Sigmoid colon (tissue), 7 donors: ENCODE data around the gene ATXN1. TPM values are rescaled to one million over a fixed set of nuclear protein-coding genes. Genes with fewer than 3 reads are reported as not detected.

ENCODE experiments used
- DNase-seq: peaks from one replicate; pipeline ENCODE4 v3.0.0-alpha.2; 2019
- H3K27ac ChIP-seq, 4 donors: fragments of 200-600 bp; sonication (generic); one replicate each; pipeline ENCODE4 v1.5.1; 2016 to 2019; ENCODE audit warnings: mild to moderate bottlenecking in 1 of 4
- H3K27me3 ChIP-seq, 3 donors: fragments of 200-600 bp; sonication (generic); one replicate each; pipeline ENCODE4 v1.5.1; 2019; ENCODE audit warnings: mild to moderate bottlenecking in 1 of 3
- H3K36me3 ChIP-seq, 4 donors: fragments of 200-600 bp; sonication (generic); one replicate each; pipeline ENCODE4 v1.5.1; 2016 to 2019
- H3K4me1 ChIP-seq, 4 donors: fragments of 200-600 bp; sonication (generic); one replicate each; pipeline ENCODE4 v1.5.1; 2017 to 2019
- H3K4me3 ChIP-seq, 4 donors: fragments of 200-600 bp; sonication (generic); one replicate each; pipeline ENCODE4 v1.5.1; 2017 to 2019; ENCODE audit warnings: mild to moderate bottlenecking in 2 of 4, moderate library complexity in 1 of 4
- H3K9me3 ChIP-seq, 4 donors: fragments of 200-600 bp in 3 of 4; sonication (generic) in 3 of 4; one replicate each; pipeline versions ENCODE4 v1.5.1 to v1.6.1; 2013 to 2019
- EP300 ChIP-seq, 4 donors: sonication (generic); formaldehyde crosslinking; IDR thresholded peaks; one replicate each; pipeline ENCODE4 v1.6.1; 2017; ENCODE audit warnings: antibody characterized with exemption in 4 of 4
- POLR2A ChIP-seq, 2 donors: fragments of 450-650 bp; IDR thresholded peaks; one replicate each; pipeline ENCODE4 v1.6.1; 2016; ENCODE audit warnings: antibody characterized with exemption in 2 of 2, mild to moderate bottlenecking in 2 of 2, moderate library complexity in 2 of 2
- POLR2AphosphoS5 ChIP-seq, 4 donors: sonication (generic); formaldehyde crosslinking; IDR thresholded peaks; one replicate each; pipeline ENCODE4 v1.6.1; 2017; ENCODE audit warnings: antibody characterized with exemption in 4 of 4
- WGBS, 2 donors: extraction: QIAGEN DNeasy Blood & Tissue Kit; methylation state at CpG; one replicate each; pipeline ENCODE4 v1.1.7; 2013; 5-methylcytosine and 5-hydroxymethylcytosine counted together
- intact Hi-C: fragments of 100-400 bp; cut with DNase I; formaldehyde crosslinking; loops from one replicate; pipeline ENCODE4 v1.15.1; 2023
- polyA plus RNA-seq, 3 donors: library from polyadenylated mRNA; stranded (reverse); fragments of 200-250 nt; gene quantifications; one replicate each; pipeline ENCODE4 v1.2.3, GENCODE V29; 2013
- total RNA-seq, 4 donors: library from RNA; depleted of rRNA; stranded (reverse); fragments of >200 nt; gene quantifications; one replicate each; pipeline ENCODE4 v1.1.0, GENCODE V29; 2016
- TF ChIP-seq, protein P1 (sequence below), 4 experiments: fragments of 450-650 bp in 3 of 4; fragments of 200-600 bp in 1 of 4; IDR thresholded peaks; one replicate each; pipeline ENCODE4 v1.5.1; 2016 to 2019; ENCODE audit warnings: antibody characterized with exemption in 4 of 4, mild to moderate bottlenecking in 3 of 4, moderate library complexity in 2 of 4
- donor health status: healthy with polysubstance abuse.
- donor health status: Bipolar disorder and iron deficiency.
- donor health status: healthy.

The ATXN1 gene
- total and polyA plus RNA-seq, 7 donors, result 4.8 to 95.3 (median 37.7) TPM

DNA sequence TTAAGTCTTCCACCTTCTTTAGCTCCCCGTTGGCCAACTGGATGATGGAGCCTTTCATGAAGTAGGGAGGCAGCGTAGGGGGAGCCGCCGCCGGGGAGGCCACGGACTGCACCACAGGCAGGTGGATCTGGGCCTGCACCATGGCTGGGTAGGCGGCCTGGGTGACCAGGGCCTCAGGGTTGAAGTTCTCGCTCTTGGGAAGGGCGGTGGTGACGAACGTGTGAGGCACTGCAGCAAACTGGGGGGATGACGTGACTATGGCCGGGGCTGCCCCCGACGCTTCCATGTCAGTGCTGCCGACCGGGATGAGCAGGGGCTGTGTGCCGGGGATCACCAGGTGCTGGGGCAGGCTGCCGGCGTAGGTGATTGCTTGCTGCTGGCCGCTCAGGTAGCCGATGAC lies 434.7 kb downstream of the ATXN1 start:
- H3K4me3 ChIP-seq, result no peak overlapping the region
- H3K36me3 ChIP-seq, result peaks cover 0 to 33% (median 20%) of the 10 kb centered on the region in 4 donors
- intact Hi-C loops, result no loop called here
- no peak for DNase-seq
- no peaks in the 10 kb centered on the region for H3K9me3 ChIP-seq
- H3K4me1 ChIP-seq, result peaks cover 0 to 30% (median 26%) of the 10 kb centered on the region in 4 donors
- no peaks in the 10 kb centered on the region for H3K27me3 ChIP-seq
- H3K27ac ChIP-seq, result no peak overlapping the region
- TF ChIP-seq POLR2AphosphoS5 (IDR thresholded peaks at IDR 0.05), result no peak
- WGBS, 2 donors, result 97 to 98% methylated on average over 22 of the region's 22 CpGs

DNA sequence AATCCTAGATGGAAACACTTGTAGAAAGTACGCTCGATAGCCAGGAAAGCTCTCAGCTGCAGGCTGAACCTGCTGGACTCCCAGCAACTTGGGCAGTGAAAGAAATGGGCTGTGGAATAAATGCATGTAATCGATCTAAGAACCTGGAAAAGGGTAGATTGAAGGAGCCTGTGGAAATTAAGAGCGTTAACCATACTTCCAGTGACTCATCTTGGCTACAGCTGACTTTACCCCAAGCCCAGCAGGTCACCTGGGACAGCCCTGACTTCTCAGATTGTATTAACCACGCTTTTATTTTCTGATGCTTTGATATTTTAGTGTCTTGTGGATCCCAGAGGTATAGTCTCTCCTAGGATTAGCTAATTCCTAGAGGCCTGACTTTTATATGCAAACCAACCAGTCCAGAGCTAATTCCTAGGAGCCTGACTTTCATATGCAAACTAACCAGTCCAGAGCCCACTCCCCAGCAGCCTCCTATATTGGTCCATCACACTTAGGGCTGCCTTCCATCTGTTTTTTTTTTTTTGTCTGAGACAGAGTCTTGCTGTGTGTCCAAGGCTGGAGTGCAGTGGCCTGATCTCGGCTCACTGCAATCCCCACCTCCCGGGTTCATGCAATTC lies 436.5 kb downstream of the ATXN1 start:
- Histone ChIP-seq H3K9me3 (no peaks in the 10 kb centered on the region), H3K4me1 (peaks cover 0 to 43% (median 39%) of the 10 kb centered on the region in 4 donors), H3K27ac (peak overlapping the region in 1 of 4 donors; percentile 15), H3K36me3 (peaks cover 0 to 33% (median 20%) of the 10 kb centered on the region in 4 donors), H3K27me3 (no peaks in the 10 kb centered on the region), H3K4me3 (no peak overlapping the region)
- WGBS, 2 donors, result 92 to 94% methylated on average over 7 of the region's 7 CpGs
- no peak for DNase-seq
- intact Hi-C loops, result no loop called here
- no peak for TF ChIP-seq POLR2A (IDR thresholded peaks at IDR 0.05)
- TF ChIP-seq EP300 (IDR thresholded peaks at IDR 0.05), result no peak
- TF ChIP-seq POLR2AphosphoS5 (IDR thresholded peaks at IDR 0.05), result no peak
- TF ChIP-seq, protein P1, sequence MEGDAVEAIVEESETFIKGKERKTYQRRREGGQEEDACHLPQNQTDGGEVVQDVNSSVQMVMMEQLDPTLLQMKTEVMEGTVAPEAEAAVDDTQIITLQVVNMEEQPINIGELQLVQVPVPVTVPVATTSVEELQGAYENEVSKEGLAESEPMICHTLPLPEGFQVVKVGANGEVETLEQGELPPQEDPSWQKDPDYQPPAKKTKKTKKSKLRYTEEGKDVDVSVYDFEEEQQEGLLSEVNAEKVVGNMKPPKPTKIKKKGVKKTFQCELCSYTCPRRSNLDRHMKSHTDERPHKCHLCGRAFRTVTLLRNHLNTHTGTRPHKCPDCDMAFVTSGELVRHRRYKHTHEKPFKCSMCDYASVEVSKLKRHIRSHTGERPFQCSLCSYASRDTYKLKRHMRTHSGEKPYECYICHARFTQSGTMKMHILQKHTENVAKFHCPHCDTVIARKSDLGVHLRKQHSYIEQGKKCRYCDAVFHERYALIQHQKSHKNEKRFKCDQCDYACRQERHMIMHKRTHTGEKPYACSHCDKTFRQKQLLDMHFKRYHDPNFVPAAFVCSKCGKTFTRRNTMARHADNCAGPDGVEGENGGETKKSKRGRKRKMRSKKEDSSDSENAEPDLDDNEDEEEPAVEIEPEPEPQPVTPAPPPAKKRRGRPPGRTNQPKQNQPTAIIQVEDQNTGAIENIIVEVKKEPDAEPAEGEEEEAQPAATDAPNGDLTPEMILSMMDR (IDR thresholded peaks at IDR 0.05), result no peak

DNA sequence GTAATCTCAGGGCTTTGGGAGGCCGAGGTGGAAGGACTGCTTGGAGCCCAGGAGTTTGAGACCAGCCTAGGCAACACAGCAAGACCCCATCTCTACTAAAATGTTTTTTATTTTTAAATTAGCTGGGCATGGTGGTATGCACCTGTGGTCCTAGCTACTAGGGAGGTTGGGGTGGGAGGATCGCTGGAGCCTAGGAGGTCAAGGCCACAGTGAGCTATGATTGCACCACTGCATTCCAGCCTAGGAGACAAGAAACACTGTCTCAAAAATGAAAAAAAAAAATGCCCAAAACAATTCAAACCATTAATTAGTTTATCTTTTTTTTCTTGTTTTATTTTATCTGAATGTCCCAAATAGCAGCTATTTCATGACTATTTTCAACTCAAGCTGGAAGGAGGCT lies 437.1 kb downstream of the ATXN1 start:
- no peak overlapping the region for H3K4me3 ChIP-seq
- TF ChIP-seq POLR2AphosphoS5 (IDR thresholded peaks at IDR 0.05), result no peak
- TF ChIP-seq, protein P1 (IDR thresholded peaks at IDR 0.05), result no peak
- TF ChIP-seq EP300 (IDR thresholded peaks at IDR 0.05), result no peak
- no peak for TF ChIP-seq POLR2A (IDR thresholded peaks at IDR 0.05)
- peaks cover 0 to 48% (median 44%) of the 10 kb centered on the region in 4 donors for H3K4me1 ChIP-seq
- intact Hi-C loops, result no loop called here
- peaks cover 0 to 33% (median 20%) of the 10 kb centered on the region in 4 donors for H3K36me3 ChIP-seq
- H3K27ac ChIP-seq, result peak overlapping the region in 2 of 4 donors; percentile 15 to 61
- WGBS, 2 donors, result 96 to 97% methylated on average over 2 of the region's 2 CpGs
- no peaks in the 10 kb centered on the region for H3K27me3 ChIP-seq
- DNase-seq, result no peak
- no peaks in the 10 kb centered on the region for H3K9me3 ChIP-seq

DNA sequence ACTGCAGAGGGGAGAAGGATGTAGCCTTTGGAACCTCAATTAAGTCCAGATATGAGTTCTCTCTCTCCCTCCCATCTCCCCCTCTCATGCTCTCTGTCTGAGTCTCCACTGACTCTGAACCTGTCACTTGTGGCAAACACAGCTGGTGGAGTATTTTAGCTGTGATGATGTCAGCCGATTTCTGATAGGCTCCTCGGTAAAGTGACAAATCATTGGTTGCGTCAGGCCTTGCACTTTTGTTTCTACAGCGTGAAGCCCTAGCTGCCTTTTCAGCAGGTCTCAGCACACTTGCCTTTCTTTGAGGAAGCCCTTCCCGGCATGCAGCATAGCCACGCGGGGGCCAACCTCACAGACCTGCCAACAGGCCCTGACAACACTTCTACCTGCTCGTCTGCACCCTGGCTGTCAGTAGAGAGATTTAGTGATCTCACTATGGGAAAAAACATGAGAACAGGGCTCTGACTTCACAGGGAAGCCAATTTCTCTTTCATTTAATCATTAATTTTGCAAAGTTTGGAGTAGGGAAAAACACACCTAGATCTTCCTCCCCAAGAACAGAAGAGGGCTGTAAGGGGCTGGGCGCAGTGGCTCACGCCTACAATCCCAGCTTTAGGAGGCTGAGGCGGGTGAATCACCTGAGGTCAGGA lies 438.5 kb downstream of the ATXN1 start:
- intact Hi-C loops, result no loop called here
- Histone ChIP-seq H3K4me3 (no peak overlapping the region), H3K4me1 (peaks cover 0 to 62% (median 54%) of the 10 kb centered on the region in 4 donors), H3K9me3 (no peaks in the 10 kb centered on the region), H3K27ac (peak overlapping the region in 3 of 4 donors; percentile 61 to 91 (median 85)), H3K36me3 (peaks cover 0 to 29% (median 18%) of the 10 kb centered on the region in 4 donors), H3K27me3 (no peaks in the 10 kb centered on the region)
- 46 to 77% methylated on average over 11 of the region's 11 CpGs for WGBS, 2 donors
- peak; percentile 81 for DNase-seq
- TF ChIP-seq POLR2AphosphoS5 (IDR thresholded peaks at IDR 0.05), result peak in 2 of 4 donors; percentile 35 to 49
- TF ChIP-seq, protein P1 (IDR thresholded peaks at IDR 0.05), result no peak

DNA sequence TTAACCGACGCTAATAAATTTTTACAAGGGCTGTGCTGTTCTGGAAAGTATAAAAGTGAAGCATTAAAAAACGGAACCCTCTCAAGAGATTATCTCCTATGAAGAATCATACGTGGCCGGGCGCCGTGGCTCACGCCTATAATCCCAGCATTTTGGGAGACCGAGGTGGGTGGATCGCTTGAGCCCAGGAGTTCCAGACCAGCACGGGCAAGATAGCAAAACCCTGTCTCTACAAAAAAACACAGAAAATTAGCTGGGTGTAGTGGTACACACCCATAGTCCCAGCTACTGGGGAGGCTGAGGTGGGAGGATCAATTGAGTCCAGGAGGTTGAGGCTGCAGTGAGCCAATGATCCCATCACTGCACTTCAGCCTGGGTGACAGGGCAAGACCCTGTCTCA lies 439.4 kb downstream of the ATXN1 start:
- Histone ChIP-seq H3K9me3 (no peaks in the 10 kb centered on the region), H3K27me3 (no peaks in the 10 kb centered on the region), H3K4me3 (no peak overlapping the region), H3K36me3 (peaks cover 0 to 19% (median 10%) of the 10 kb centered on the region in 4 donors), H3K27ac (peak overlapping the region in 3 of 4 donors; percentile 61 to 91 (median 85)), H3K4me1 (peaks cover 0 to 65% (median 56%) of the 10 kb centered on the region in 4 donors)
- intact Hi-C loops, result no loop called here
- DNase-seq, result no peak
- no peak for TF ChIP-seq POLR2A (IDR thresholded peaks at IDR 0.05)
- WGBS, 2 donors, result 94 to 95% methylated on average over 11 of the region's 11 CpGs
